Right kidney (tissue), 1 donor: ENCODE measurements around the gene TMEM256.

Experiments
- DNase-seq: peaks from one replicate; pipeline ENCODE4 v3.0.0-alpha.2; 2016

The TMEM256 gene

GRCh38 chr17:7435676-7436555 is 32.0 kb upstream of the TMEM256 start:
- DNase-seq, result peak; percentile 78

- no peak for DNase-seq
Measured at GRCh38 chr17:7432296-7432695, 28.4 kb upstream of the TMEM256 start.

- no peak for DNase-seq
Measured at GRCh38 chr17:7431231-7431630, 27.3 kb upstream of the TMEM256 start.

- DNase-seq, result no peak
Measured at GRCh38 chr17:7429722-7430121, 25.8 kb upstream of the TMEM256 start.

- DNase-seq, result no peak
Measured at GRCh38 chr17:7428557-7428956, 24.7 kb upstream of the TMEM256 start, which contains the start of gene SPEM3. TSS of gene SPEM3 (plus strand) at chr17:7428857. CDS start at chr17:7428903, 46 bp downstream.

GRCh38 chr17:7427549-7427948 is 23.7 kb upstream of the TMEM256 start:
- no peak for DNase-seq

GRCh38 chr17:7426896-7427489 is 23.1 kb upstream of the TMEM256 start:
- DNase-seq, result no peak

- no peak for DNase-seq
Measured at GRCh38 chr17:7426203-7426863, 22.4 kb upstream of the TMEM256 start.

- DNase-seq, result no peak
Measured at GRCh38 chr17:7425756-7426155, 21.9 kb upstream of the TMEM256 start.

GRCh38 chr17:7425316-7425715 is 21.4 kb upstream of the TMEM256 start, which contains the start of gene SPEM2:
TSS of gene SPEM2 (plus strand) at chr17:7425616. CDS start at chr17:7425689, 73 bp downstream.
- DNase-seq, result no peak

GRCh38 chr17:7423679-7424078 is 19.8 kb upstream of the TMEM256 start:
- DNase-seq, result no peak

GRCh38 chr17:7421186-7421585 is 17.3 kb upstream of the TMEM256 start:
- no peak for DNase-seq

- no peak for DNase-seq
Measured at GRCh38 chr17:7419819-7420610, 16.1 kb upstream of the TMEM256 start, which contains the start of gene SPEM1. TSS of gene SPEM1 (plus strand) at chr17:7420324. CDS start at chr17:7420385, 61 bp downstream.

GRCh38 chr17:7418472-7419152 is 14.7 kb upstream of the TMEM256 start:
- no peak for DNase-seq

GRCh38 chr17:7417056-7417655 is 13.3 kb upstream of the TMEM256 start:
- no peak for DNase-seq

GRCh38 chr17:7416323-7416722 is 12.4 kb upstream of the TMEM256 start:
- no peak for DNase-seq

GRCh38 chr17:7415784-7416183 is 11.9 kb upstream of the TMEM256 start:
- no peak for DNase-seq

- DNase-seq, result no peak
Measured at GRCh38 chr17:7414837-7415236, 10.9 kb upstream of the TMEM256 start.

GRCh38 chr17:7413346-7413985 is 9.6 kb upstream of the TMEM256 start:
- no peak for DNase-seq

- no peak for DNase-seq
Measured at GRCh38 chr17:7411427-7411750, 7.5 kb upstream of the TMEM256 start.
